ENCODE data around the gene RXRA.

The RXRA gene

DNA sequence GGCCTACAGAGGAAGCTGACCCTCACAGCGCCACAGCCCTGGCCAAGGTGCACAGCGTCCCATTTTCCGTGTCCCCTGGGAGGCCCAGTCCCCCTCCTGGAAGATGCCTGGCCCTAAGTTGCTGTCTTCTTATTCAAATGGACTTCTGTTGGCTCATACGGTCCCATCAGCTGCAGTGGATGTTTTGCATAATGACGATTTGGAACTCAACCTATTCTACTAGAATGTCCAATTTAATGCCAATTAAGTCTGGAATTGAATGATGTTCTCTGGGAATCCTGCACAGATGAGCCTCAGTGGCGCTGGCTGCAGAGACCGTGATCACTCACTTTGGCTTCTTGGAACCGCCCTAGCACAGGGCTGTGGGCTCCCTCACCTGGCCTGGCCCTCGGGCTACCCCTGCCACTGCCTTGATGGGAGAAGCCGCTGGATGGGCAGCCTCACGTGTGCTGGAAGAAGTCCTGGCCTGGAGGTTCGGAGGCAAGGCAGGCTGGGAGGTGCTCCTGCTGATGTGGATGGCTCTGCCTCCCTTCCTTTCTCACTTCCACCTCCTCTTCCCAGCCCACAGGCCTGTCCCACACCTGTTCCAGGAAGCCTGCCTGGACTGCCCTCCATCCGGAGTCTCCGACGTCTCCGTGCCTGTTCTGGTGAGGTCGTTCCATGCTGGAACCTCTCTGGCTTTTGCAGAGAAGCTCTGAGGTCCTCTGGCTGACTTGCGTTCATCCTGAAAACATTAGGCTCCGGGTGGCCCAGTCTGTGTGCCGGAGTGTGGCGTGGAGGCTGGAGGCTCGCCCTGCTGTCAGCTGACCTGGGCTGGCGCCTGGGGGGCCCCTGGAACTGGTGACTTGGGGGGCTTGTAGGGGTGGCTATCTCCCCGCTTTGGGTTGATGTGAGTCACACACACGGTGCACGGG, 147.1 kb downstream of the RXRA start:
- DNase-seq (ENCODE audit: extremely low read depth, low read depth), result no peak

GRCh38 chr9:134474055-134474370, 147.8 kb downstream of the RXRA start:
- TF ChIP-seq, protein P1, sequence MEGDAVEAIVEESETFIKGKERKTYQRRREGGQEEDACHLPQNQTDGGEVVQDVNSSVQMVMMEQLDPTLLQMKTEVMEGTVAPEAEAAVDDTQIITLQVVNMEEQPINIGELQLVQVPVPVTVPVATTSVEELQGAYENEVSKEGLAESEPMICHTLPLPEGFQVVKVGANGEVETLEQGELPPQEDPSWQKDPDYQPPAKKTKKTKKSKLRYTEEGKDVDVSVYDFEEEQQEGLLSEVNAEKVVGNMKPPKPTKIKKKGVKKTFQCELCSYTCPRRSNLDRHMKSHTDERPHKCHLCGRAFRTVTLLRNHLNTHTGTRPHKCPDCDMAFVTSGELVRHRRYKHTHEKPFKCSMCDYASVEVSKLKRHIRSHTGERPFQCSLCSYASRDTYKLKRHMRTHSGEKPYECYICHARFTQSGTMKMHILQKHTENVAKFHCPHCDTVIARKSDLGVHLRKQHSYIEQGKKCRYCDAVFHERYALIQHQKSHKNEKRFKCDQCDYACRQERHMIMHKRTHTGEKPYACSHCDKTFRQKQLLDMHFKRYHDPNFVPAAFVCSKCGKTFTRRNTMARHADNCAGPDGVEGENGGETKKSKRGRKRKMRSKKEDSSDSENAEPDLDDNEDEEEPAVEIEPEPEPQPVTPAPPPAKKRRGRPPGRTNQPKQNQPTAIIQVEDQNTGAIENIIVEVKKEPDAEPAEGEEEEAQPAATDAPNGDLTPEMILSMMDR (IDR thresholded peaks at IDR 0.05; ENCODE audit: low read depth, low read length), result no peak

More for the DNA sequence above, 147.1 kb downstream of the RXRA start:
- TF ChIP-seq, protein P1 (IDR thresholded peaks at IDR 0.05; ENCODE audit: low read depth, low read length), result no peak

GRCh38 chr9:134475011-134475790, 148.9 kb downstream of the RXRA start:
- TF ChIP-seq, protein P1 (IDR thresholded peaks at IDR 0.05; ENCODE audit: low read depth, low read length), result peak; percentile 30
- DNase-seq (ENCODE audit: extremely low read depth, low read depth), result peak; percentile 67

More at GRCh38 chr9:134474055-134474370, 147.8 kb downstream of the RXRA start:
- DNase-seq (ENCODE audit: extremely low read depth, low read depth), result no peak

DNA sequence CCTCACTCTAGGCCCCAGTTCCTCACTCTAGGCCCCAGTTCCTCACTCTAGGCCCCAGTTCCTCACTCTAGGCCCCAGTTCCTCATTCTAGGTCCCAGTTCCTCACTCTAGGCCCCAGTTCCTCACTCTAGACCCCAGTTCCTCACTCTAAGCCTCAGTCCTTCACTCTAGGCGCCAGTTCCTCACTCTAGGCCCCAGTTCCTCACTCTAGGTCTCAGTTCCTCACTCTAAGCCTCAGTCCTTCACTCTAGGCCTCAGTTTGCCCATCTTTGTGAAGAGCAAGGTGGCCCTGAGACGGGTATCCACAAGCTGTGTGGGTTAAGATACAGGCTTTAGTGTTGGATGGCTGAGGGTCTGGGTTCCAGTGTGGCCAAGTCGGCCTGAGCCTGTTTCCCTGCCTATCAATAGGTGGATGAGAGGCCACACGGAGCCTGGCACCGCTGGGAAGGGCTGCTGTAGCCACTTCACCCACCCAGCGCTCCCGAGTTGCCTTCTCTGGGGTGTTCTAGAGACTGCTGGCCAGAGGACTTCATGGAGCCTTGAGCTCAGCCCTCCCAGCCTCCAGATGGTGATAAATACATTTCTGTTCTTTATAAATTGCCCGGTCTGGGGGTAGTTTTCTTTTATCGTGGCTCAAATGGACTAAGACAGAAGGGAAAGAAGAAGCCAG, 150.2 kb downstream of the RXRA start:
- TF ChIP-seq, protein P1 (IDR thresholded peaks at IDR 0.05; ENCODE audit: low read depth, low read length), result no peak
- no peak for DNase-seq (ENCODE audit: extremely low read depth, low read depth)

DNA sequence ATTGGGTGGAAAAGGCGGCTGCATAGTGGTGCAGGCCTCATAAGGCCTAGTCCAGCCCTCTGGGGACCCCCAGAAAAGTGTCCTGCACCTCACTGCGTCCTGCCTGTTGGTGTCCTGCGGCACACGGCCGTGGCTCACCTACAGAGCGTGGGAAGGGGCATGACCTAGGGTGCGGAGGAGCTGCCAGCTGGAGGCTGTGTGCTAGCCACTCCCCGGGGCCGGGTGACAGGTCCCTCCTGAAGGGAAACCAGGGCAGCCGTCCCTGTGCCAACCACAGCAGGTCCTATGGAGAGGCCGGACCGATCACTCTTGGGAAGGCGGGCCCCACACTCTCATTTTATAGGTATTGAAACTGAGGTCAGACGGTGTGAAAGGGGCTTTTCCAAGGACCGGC, 150.7 kb downstream of the RXRA start:
- no peak for DNase-seq (ENCODE audit: extremely low read depth, low read depth)
- TF ChIP-seq, protein P1 (IDR thresholded peaks at IDR 0.05; ENCODE audit: low read depth, low read length), result no peak

DNA sequence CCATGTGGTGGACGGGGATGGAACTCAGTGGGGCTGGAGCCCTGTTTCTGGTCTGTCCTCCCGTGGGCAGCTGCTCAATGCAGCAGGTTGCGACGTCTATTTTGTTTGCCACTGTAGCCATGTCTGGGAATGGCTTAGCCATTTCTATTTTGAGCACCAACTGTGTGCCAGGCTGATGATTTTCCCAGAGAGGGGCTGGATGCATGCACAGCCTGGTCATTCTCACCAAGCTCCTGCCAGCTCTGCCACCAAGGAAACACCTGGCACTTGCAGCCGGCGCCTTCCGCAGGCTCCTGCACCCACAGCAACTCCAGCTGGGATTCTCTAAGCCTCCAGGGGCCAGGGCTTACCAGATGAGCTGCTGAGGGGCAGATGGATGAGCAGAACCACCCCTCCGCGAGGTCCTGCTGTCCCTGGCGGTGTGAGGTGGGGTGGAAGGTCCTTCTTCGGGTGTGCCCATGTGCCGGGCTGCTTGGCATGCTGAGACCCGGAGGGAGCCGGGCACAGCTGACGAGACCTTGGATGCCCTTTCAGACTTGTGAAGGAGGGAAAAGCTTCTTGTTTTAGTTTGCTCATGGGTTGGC, 151.2 kb downstream of the RXRA start:
- DNase-seq (ENCODE audit: extremely low read depth, low read depth), result no peak
- TF ChIP-seq, protein P1 (IDR thresholded peaks at IDR 0.05; ENCODE audit: low read depth, low read length), result no peak

All from AG09319 (cell line).